Transverse colon (tissue), 4 donors: Measurements from ENCODE around the gene NDUFS7. TPM values are rescaled to one million over a fixed set of nuclear protein-coding genes. Genes with fewer than 3 reads are reported as not detected.

Source experiments
- DNase-seq: peaks from one replicate; pipeline ENCODE4 v3.0.0-alpha.2; 2019
- H3K27ac ChIP-seq, 4 donors: fragments of 200-600 bp; sonication (generic); 2 replicates each; pipeline ENCODE4 v1.5.1; 2016 to 2018; ENCODE audit warnings: inconsistent platforms in 4 of 4
- H3K27me3 ChIP-seq: fragments of 200-600 bp; sonication (generic); 2 replicates; pipeline ENCODE4 v1.5.1; 2017; ENCODE audit warnings: inconsistent platforms
- H3K36me3 ChIP-seq, 4 donors: fragments of 200-600 bp; sonication (generic); 2 replicates each; pipeline ENCODE4 v1.5.1; 2017 to 2019; ENCODE audit warnings: inconsistent platforms in 4 of 4
- H3K4me1 ChIP-seq, 4 donors: fragments of 200-600 bp; sonication (generic); 2 replicates each; pipeline ENCODE4 v1.5.1; 2017 to 2020; ENCODE audit warnings: inconsistent platforms in 4 of 4
- H3K4me3 ChIP-seq, 4 donors: fragments of 200-600 bp; sonication (generic); 1 replicate in 1 of 4; 2 replicates in 3 of 4; pipeline versions ENCODE4 v1.5.1 to v1.6.1; 2017 to 2019; ENCODE audit warnings: inconsistent platforms in 4 of 4
- H3K9me3 ChIP-seq, 2 donors: fragments of 200-600 bp; sonication (generic); 2 replicates each; pipeline ENCODE4 v1.5.1; 2017 to 2019; ENCODE audit warnings: inconsistent platforms in 2 of 2
- EP300 ChIP-seq: sonication (generic); formaldehyde crosslinking; IDR thresholded peaks from one replicate; pipeline ENCODE4 v1.6.1; 2017; ENCODE audit warnings: antibody characterized with exemption, low read depth
- POLR2A ChIP-seq: fragments of 450-650 bp; IDR thresholded peaks from one replicate; pipeline ENCODE4 v1.6.1; 2016; ENCODE audit warnings: antibody characterized with exemption, mild to moderate bottlenecking, moderate library complexity
- POLR2AphosphoS5 ChIP-seq, 3 donors: sonication (generic); formaldehyde crosslinking; IDR thresholded peaks; one replicate each; pipeline ENCODE4 v1.6.1; 2016; ENCODE audit warnings: antibody characterized with exemption in 3 of 3
- WGBS, 2 donors: methylation state at CpG; one replicate each; pipeline ENCODE4 v1.1.5; 2018; ENCODE audit warnings: low coverage in 1 of 2; 5-methylcytosine and 5-hydroxymethylcytosine counted together
- in situ Hi-C, 4 donors: fragments of 200-750 bp; cut with MboI; loops; one replicate each; pipeline versions ENCODE4 v1.15.0 to v1.15.1; 2017; ENCODE audit warnings: low sequenced_read_pairs in 3 of 4, low pct_ligation_motif_present in 1 of 4, low pct_unique_long_range_greater_than_20kb in 1 of 4
- intact Hi-C: fragments of 100-400 bp; cut with DNase I; formaldehyde crosslinking; loops from one replicate; pipeline ENCODE4 v1.15.1; 2023; ENCODE audit warnings: low total_unique reads
- total RNA-seq, 4 donors: library from RNA; depleted of rRNA; stranded (reverse); fragments of >200 nt; gene quantifications; one replicate each; pipeline ENCODE4 v1.1.0, GENCODE V29; 2016
- TF ChIP-seq, protein P1 (sequence below), 5 experiments: fragments of 200-600 bp in 3 of 5; fragments of 450-650 bp in 2 of 5; sonication (generic) in 3 of 5; IDR thresholded peaks; 1 replicate in 2 of 5; 2 replicates in 3 of 5; pipeline ENCODE4 v1.5.1; 2016 to 2017; ENCODE audit warnings: antibody characterized with exemption in 5 of 5, inconsistent platforms in 3 of 5, mild to moderate bottlenecking in 2 of 5, moderate library complexity in 1 of 5

NDUFS7 gene
- total RNA-seq, 4 donors from 2014 or later, result 32.2 to 196 (median 156) TPM

GRCh38 chr19:1410136-1410786 lies 26.6 kb downstream of the NDUFS7 start:
- Histone ChIP-seq H3K9me3 (no peaks in the 10 kb centered on the region), H3K4me3 (no peak overlapping the region), H3K36me3 (no peaks in the 10 kb centered on the region), H3K27me3 (no peaks in the 10 kb centered on the region), H3K4me1 (peaks cover 35 to 61% (median 57%) of the 10 kb centered on the region in 4 donors), H3K27ac (peak overlapping the region in 3 of 4 donors; percentile 39 to 96 (median 95))
- intact Hi-C loops, result no loop called here
- in situ Hi-C loops, result no loop called here
- WGBS, 2 donors, result 0 to 81% methylated on average over 1 to 22 of the region's 23 CpGs
- TF ChIP-seq POLR2AphosphoS5 (IDR thresholded peaks at IDR 0.05), result no peak
- TF ChIP-seq EP300, result no peak
- TF ChIP-seq POLR2A, result no peak
- TF ChIP-seq, protein P1, sequence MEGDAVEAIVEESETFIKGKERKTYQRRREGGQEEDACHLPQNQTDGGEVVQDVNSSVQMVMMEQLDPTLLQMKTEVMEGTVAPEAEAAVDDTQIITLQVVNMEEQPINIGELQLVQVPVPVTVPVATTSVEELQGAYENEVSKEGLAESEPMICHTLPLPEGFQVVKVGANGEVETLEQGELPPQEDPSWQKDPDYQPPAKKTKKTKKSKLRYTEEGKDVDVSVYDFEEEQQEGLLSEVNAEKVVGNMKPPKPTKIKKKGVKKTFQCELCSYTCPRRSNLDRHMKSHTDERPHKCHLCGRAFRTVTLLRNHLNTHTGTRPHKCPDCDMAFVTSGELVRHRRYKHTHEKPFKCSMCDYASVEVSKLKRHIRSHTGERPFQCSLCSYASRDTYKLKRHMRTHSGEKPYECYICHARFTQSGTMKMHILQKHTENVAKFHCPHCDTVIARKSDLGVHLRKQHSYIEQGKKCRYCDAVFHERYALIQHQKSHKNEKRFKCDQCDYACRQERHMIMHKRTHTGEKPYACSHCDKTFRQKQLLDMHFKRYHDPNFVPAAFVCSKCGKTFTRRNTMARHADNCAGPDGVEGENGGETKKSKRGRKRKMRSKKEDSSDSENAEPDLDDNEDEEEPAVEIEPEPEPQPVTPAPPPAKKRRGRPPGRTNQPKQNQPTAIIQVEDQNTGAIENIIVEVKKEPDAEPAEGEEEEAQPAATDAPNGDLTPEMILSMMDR (IDR thresholded peaks at IDR 0.05), result no peak
- DNase-seq, result no peak

DNA sequence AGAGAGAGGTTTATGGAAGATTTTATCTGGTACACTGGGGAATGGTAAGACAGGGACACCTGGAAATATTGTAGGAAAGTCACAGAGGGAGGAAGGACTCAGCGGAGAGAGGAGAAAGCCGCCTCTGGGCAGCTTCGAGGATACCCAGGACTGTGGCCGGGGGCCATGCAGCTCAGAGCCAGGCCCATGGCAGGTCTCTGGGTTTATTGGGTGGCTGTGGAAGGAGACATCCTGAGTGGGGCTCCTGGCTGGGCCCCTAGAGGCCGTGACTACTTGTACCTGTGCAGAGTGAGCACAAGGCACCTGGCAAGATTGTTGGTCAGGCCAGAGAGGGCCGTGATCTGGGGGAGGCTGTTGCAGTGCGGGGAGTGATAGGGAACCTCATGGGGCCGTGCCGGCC lies 27.1 kb downstream of the NDUFS7 start:
- peaks cover 39 to 66% (median 62%) of the 10 kb centered on the region in 4 donors for H3K4me1 ChIP-seq
- no peak for DNase-seq
- H3K36me3 ChIP-seq, result no peaks in the 10 kb centered on the region
- TF ChIP-seq POLR2A, result no peak
- TF ChIP-seq, protein P1 (IDR thresholded peaks at IDR 0.05), result no peak
- no peak for TF ChIP-seq POLR2AphosphoS5 (IDR thresholded peaks at IDR 0.05)
- no peak for TF ChIP-seq EP300
- H3K27ac ChIP-seq, result peak overlapping the region in 3 of 4 donors; percentile 31 to 96 (median 39)
- no peaks in the 10 kb centered on the region for H3K9me3 ChIP-seq
- no peak overlapping the region for H3K4me3 ChIP-seq
- no peaks in the 10 kb centered on the region for H3K27me3 ChIP-seq
- WGBS, 2 donors, result 56 to 76% methylated on average over 4 to 6 of the region's 9 CpGs
- in situ Hi-C loops (no loop called here), intact Hi-C loops (no loop called here)

GRCh38 chr19:1411255-1412191 lies 27.8 kb downstream of the NDUFS7 start:
- peak overlapping the region in 3 of 4 donors; percentile 31 to 96 (median 39) for H3K27ac ChIP-seq
- intact Hi-C loops, result no loop called here
- no peak overlapping the region for H3K4me3 ChIP-seq
- peaks cover 45 to 69% (median 65%) of the 10 kb centered on the region in 4 donors for H3K4me1 ChIP-seq
- H3K9me3 ChIP-seq, result no peaks in the 10 kb centered on the region
- in situ Hi-C loops, result no loop called here
- H3K27me3 ChIP-seq, result no peaks in the 10 kb centered on the region
- TF ChIP-seq EP300 (no peak), POLR2A (no peak), POLR2AphosphoS5 (IDR thresholded peaks at IDR 0.05) (no peak)
- TF ChIP-seq, protein P1 (IDR thresholded peaks at IDR 0.05), result no peak
- peak; percentile 30 for DNase-seq
- 66% methylated on average over 23 of the region's 29 CpGs; no CpG with 5 or more reads in 1 of the 2 donors for WGBS, 2 donors
- no peaks in the 10 kb centered on the region for H3K36me3 ChIP-seq

DNA sequence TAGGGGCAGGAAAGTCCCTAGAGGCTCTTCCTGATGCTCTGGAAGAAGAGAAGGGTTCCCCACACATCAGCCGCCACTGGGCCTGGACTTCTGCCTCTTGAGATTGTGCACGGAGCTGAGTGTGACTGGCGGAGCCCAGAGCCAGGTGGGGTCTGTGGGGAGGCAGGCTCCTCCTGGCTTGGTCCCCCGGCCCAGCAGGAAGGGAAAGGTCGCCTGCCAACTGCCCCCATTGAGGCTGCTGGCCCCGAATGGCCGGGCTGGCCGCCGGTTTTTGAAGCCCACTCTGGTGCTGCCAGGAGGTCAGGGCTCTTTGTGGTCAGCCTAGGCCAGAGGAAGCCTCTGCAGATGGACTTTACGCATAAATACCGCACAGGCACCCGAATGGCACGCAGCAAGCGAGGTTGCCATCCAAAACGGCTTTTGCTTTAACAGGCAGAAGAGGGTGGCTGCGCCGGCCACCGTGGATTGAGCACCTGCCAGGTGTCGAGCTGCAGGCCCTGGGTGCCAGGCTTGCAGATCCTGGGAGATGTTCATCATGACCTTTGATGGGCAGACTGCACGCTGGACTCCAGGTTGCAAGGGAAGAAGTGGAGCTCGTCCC lies 28.7 kb downstream of the NDUFS7 start:
- TF ChIP-seq EP300 (no peak), POLR2AphosphoS5 (IDR thresholded peaks at IDR 0.05) (no peak)
- TF ChIP-seq, protein P1 (IDR thresholded peaks at IDR 0.05), result no peak
- in situ Hi-C loops (no loop called here), intact Hi-C loops (no loop called here)
- Histone ChIP-seq H3K27me3 (no peaks in the 10 kb centered on the region), H3K36me3 (no peaks in the 10 kb centered on the region), H3K9me3 (no peaks in the 10 kb centered on the region), H3K4me3 (no peak overlapping the region), H3K4me1 (peaks cover 53 to 74% (median 71%) of the 10 kb centered on the region in 4 donors), H3K27ac (peak overlapping the region in 2 of 4 donors; percentile 11 to 39)
- DNase-seq, result no peak
- 77% methylated on average over 20 of the region's 21 CpGs; no CpG with 5 or more reads in 1 of the 2 donors for WGBS, 2 donors
